GM19035 (cell line): Measurements from ENCODE around the gene KRTAP10-7.
"Not testable (repeated sequence)": the region's sequence is repeated elsewhere in the genome, so short reads cannot be mapped to it uniquely, and the experiment has no call there.

Source experiments
- ATAC-seq: cut with Tn5 transposase; IDR thresholded peaks from one replicate; pipeline ENCODE4 v1.9.1; 2021; ENCODE audit not compliant: unreplicated experiment

The KRTAP10-7 gene

DNA sequence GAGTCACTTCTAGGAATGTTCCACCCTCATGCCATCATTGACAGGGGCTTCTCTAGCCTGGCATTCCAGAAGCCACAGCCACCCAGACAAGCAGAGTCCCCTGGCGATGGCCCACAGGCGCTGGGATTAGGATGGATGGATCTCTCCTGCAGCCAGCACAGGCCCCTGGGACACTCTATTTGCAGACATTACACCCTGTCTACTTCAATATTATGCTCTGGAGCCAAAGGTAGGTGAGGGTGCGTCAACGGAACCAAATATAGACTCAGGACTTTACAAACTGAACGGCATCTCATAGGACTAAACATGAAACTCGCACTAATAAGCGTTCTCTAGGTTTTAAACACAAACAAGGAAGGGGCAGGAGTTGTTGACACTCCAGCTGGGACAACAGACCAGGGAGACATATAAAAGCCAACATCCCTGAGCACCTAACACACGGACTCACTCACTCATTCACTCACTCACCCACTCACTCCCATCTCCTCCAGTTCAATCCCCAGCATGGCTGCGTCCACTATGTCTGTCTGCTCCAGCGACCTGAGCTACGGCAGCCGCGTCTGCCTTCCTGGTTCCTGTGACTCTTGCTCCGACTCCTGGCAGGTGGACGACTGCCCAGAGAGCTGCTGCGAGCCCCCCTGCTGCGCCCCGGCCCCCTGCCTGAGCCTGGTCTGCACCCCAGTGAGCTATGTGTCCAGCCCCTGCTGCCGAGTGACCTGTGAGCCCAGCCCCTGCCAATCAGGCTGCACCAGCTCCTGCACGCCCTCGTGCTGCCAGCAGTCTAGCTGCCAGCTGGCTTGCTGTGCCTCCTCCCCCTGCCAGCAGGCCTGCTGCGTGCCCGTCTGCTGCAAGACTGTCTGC, at the start of gene KRTAP10-7:
Gene KRTAP10-7 (plus strand): TSS at position 480 of the 861 bp plus-strand sequence. CDS start 25 bp downstream, at position 505.
- ATAC-seq = not testable (repeated sequence)

GRCh38 chr21:44550807-44551206, 49.6 kb upstream of the KRTAP10-7 start:
- ATAC-seq = no peak

- ATAC-seq = no peak
These were observed 48.9 kb upstream of the KRTAP10-7 start, which contains the start of gene KRTAP10-2 for GRCh38 chr21:44551340-44551961. Gene KRTAP10-2, minus strand, starts transcription at chr21:44551505. Its CDS starts 47 bp downstream, at chr21:44551458.

GRCh38 chr21:44552136-44552535, 48.3 kb upstream of the KRTAP10-7 start:
- ATAC-seq = no peak

DNA sequence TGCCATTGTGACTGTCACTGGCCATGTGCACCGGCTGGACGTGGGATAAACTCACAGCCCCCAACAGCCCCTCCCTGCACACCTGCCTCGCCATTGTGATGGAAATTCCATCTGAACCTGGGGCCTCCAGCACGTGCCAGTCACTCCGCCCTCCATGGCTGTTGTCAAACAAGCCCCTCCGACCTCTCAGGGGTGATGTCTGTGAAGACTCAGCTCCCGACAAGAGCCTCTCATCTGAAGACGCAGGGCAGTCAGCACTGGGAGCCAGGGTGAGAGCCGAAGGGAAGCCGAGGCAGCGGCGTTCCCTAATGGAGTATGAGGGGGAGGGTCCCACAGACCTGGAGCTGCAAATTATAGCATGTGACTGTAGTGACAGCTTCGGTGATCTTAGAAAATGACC, 47.7 kb upstream of the KRTAP10-7 start:
- no peak for ATAC-seq

GRCh38 chr21:44555200-44555875, 45.1 kb upstream of the KRTAP10-7 start:
- ATAC-seq = no peak

DNA sequence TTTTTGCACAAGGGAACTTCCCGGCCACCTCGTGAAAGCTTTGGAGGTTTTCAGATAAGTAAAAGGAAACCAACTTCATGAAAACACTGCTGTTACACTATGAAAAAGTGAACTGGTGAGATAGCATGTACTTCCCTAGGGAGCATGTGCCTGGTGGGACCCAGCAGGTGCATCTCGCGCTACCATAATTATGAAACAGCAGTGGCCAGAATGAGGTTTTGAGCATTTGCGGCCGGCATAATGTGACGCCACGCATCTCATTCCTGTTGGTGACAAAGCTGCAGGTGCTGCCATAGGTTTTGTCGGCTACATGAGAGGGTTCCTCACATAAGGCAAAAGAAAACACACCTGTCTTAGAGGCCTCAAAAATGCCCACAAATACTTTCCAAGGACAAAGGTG, 43.5 kb upstream of the KRTAP10-7 start:
- ATAC-seq = no peak

- no peak for ATAC-seq
These were observed 42.7 kb upstream of the KRTAP10-7 start for GRCh38 chr21:44557491-44558328.

GRCh38 chr21:44558329-44558675, 42.1 kb upstream of the KRTAP10-7 start:
- not testable (repeated sequence) for ATAC-seq

GRCh38 chr21:44558695-44559094, 41.7 kb upstream of the KRTAP10-7 start, which contains the start of gene KRTAP10-3:
Gene KRTAP10-3, minus strand, starts transcription at chr21:44558795. Its CDS starts 80 bp downstream, at chr21:44558715.
- ATAC-seq = no peak

DNA sequence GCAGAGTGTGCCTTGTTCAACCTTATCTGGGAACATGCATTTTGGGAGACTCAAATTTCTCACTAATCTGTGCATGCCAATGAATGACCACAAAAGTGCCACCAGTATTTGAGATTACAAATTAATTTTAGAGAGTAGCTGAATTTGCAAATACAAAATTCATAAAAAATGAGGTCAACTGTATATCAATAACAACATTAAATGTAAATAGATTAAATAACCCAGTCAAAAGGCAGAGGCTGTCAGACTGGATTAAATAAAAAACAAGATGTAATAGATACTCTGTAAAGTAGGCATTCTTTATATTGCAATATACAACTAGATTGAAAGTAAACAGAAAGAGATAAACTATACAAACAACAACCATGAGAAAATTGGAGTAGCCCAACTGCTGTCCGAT, 36.3 kb upstream of the KRTAP10-7 start:
- no peak for ATAC-seq

GRCh38 chr21:44564886-44565598, 35.4 kb upstream of the KRTAP10-7 start:
- ATAC-seq = no peak

GRCh38 chr21:44566403-44566802, 34.0 kb upstream of the KRTAP10-7 start:
- ATAC-seq = no peak

DNA sequence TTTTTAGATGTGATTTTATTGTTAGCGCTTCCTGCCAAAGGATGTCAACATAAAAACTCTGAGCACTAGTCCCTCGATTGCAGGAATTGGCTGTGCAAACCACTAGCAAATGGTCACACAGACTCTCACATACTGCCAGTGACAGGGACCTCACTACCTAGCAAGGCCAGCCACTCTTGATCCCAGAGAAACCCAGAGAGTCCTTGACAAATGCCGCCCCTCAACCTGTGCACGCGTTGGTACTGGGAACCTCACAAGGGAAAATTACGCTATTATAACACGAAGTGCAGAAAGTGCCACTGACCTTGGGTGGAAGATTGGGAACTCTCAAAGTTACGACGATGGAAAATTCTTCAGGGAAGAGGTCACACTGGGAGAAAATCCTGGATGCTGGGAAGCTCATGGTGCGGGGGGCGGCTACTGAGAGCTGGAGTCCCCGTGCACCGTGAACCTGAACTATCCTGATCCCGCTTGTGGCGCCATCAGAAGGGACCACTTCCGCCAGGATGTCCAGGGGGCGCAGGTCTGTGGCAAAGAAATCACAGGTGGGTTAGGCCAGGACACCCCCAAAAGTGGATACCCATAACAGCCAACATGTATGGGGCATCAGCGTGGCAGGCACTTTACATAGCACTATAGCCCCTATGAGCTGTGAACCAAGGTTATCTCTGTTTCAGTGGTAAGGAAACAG, 32.8 kb upstream of the KRTAP10-7 start:
- no peak for ATAC-seq

GRCh38 chr21:44568261-44568660, 32.1 kb upstream of the KRTAP10-7 start:
- ATAC-seq = no peak

- ATAC-seq = no peak
These were observed 31.5 kb upstream of the KRTAP10-7 start for GRCh38 chr21:44568667-44569556.

DNA sequence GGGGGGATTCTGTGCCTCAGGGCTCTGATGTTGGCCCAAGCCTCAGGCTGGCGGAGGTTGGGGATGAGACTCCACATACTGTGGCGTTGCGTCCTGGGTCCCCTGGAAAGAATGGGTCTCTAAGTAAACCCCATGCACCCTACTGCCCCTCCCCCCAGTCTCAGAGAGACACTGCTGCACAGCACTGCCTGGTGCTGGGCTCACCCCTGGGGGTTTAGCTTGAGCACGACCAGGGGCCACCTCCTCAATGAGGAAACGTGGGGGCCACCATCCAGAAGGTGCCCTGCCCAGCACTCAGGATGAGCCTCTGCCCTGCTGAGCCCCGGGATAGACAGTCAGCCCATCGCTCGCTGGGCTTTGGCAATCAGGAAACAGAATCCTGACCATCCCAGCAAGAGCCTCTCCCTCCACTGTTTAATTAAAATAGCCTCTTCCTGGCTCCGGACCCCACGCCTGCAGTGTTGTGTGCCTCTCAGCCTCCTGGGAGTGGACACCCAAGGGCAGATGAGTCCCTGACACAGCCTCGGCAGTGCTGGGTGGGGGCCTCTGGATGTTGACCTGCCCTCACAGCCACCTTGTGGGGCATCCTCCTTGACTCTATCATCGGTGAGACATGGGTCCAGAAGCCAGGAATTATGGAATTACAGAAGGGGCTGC, 30.4 kb upstream of the KRTAP10-7 start:
- no peak for ATAC-seq

DNA sequence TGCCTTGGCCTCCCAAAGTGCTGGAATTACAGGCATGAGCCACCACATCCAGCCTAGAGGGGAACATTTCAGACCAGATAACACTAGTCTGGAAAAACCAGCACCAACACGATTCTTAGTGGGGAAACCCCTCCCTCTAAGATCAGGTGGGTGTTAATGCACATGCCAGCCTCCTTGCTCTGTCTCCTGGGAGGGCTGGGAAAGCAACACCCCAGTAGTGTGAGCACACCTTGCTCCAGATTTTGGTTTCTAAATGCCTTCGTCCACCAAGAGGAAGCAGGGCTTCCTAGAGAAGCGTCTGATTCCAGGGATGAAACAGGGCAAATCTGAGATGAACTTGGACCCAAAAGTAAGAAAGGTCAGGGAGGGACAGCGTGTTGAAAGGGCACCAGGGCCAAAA, 29.1 kb upstream of the KRTAP10-7 start:
- no peak for ATAC-seq
